ENCODE data around the gene TMEM52B. TPM values are rescaled to one million over a fixed set of nuclear protein-coding genes. Genes with fewer than 3 reads are reported as not detected.
"Not testable (repeated sequence)": the region's sequence is repeated elsewhere in the genome, so short reads cannot be mapped to it uniquely, and the experiment has no call there.

The TMEM52B gene
- total RNA-seq, 1 donor from 2014 or later, result 1.1 TPM

GRCh38 chr12:10213168-10214135 lies 34.6 kb downstream of the TMEM52B start:
- H3K27me3 Mint-ChIP-seq (ENCODE audit: low read depth), result no peaks in the 10 kb centered on the region
- peak overlapping the region; percentile 98 for H3K4me3 Mint-ChIP-seq
- H3K27ac Mint-ChIP-seq, result peak overlapping the region; percentile 100
- peak; percentile 34 to 58 for DNase-seq (ENCODE audit: low spot score in 2 of 2, unreplicated experiment in 2 of 2)
- TF ChIP-seq, protein P1, sequence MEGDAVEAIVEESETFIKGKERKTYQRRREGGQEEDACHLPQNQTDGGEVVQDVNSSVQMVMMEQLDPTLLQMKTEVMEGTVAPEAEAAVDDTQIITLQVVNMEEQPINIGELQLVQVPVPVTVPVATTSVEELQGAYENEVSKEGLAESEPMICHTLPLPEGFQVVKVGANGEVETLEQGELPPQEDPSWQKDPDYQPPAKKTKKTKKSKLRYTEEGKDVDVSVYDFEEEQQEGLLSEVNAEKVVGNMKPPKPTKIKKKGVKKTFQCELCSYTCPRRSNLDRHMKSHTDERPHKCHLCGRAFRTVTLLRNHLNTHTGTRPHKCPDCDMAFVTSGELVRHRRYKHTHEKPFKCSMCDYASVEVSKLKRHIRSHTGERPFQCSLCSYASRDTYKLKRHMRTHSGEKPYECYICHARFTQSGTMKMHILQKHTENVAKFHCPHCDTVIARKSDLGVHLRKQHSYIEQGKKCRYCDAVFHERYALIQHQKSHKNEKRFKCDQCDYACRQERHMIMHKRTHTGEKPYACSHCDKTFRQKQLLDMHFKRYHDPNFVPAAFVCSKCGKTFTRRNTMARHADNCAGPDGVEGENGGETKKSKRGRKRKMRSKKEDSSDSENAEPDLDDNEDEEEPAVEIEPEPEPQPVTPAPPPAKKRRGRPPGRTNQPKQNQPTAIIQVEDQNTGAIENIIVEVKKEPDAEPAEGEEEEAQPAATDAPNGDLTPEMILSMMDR (IDR thresholded peaks at IDR 0.05; ENCODE audit: unreplicated experiment), result no peak
- no peaks in the 10 kb centered on the region for H3K36me3 Mint-ChIP-seq
- H3K4me1 Mint-ChIP-seq, result peaks cover 22% of the 10 kb centered on the region
- H3K9me3 Mint-ChIP-seq, result no peaks in the 10 kb centered on the region

- no peaks in the 10 kb centered on the region for H3K9me3 Mint-ChIP-seq
- H3K4me1 Mint-ChIP-seq, result peaks cover 22% of the 10 kb centered on the region
- H3K27me3 Mint-ChIP-seq (ENCODE audit: low read depth), result no peaks in the 10 kb centered on the region
- TF ChIP-seq, protein P1 (IDR thresholded peaks at IDR 0.05; ENCODE audit: unreplicated experiment), result no peak
- peak overlapping the region; percentile 98 for H3K4me3 Mint-ChIP-seq
- no peaks in the 10 kb centered on the region for H3K36me3 Mint-ChIP-seq
- no peak for DNase-seq (ENCODE audit: low spot score in 2 of 2, unreplicated experiment in 2 of 2)
- H3K27ac Mint-ChIP-seq, result peak overlapping the region; percentile 100
Measured at GRCh38 chr12:10214136-10214894, 35.5 kb downstream of the TMEM52B start.

DNA sequence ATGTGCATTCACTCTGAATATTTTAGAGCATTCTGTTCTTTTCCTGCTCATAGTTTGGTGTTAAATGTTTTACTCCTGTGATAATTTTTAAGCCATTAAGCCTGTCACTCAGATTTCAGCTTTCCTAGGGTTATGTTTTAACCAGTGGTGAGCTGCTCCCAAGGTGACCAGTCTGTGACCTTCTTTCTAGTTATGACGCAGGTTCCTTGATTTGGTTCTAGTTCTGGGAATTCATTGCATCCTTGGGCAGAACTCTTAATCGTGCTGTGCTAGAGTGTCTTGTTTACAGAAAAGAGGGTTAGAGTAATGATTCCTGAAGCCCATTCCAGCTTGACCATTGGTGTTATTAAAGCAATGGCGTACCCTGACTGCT lies 36.0 kb downstream of the TMEM52B start:
- peaks cover 2% of the 10 kb centered on the region for H3K36me3 Mint-ChIP-seq
- no peaks in the 10 kb centered on the region for H3K9me3 Mint-ChIP-seq
- peak overlapping the region; percentile 98 for H3K4me3 Mint-ChIP-seq
- TF ChIP-seq, protein P1 (IDR thresholded peaks at IDR 0.05; ENCODE audit: unreplicated experiment), result no peak
- H3K4me1 Mint-ChIP-seq, result peaks cover 22% of the 10 kb centered on the region
- no peak for DNase-seq (ENCODE audit: low spot score in 2 of 2, unreplicated experiment in 2 of 2)
- peak overlapping the region; percentile 100 for H3K27ac Mint-ChIP-seq
- no peaks in the 10 kb centered on the region for H3K27me3 Mint-ChIP-seq (ENCODE audit: low read depth)

DNA sequence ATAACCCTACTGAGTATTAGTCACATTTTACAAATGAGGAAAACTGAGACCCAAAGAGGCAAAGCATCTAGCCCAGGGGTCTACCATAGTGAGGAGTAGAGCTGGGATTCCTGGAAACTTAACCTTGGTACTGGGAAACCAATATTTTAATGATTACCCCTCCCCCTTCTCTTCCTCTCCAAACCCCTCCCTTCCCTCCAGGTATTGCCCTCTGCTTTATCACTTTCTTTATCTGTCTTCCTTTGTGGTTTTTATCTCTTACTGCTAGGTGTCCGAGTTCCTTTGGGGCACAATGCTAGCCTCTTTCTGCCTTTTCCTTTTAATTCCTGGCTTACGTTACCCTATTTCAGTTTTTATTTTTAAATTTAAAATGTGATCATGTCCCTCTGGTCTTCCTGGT lies 36.6 kb downstream of the TMEM52B start:
- H3K4me1 Mint-ChIP-seq, result peaks cover 22% of the 10 kb centered on the region
- peak overlapping the region; percentile 98 for H3K4me3 Mint-ChIP-seq
- TF ChIP-seq, protein P1 (IDR thresholded peaks at IDR 0.05; ENCODE audit: unreplicated experiment), result no peak
- H3K27me3 Mint-ChIP-seq (ENCODE audit: low read depth), result no peaks in the 10 kb centered on the region
- no peak for DNase-seq (ENCODE audit: low spot score in 2 of 2, unreplicated experiment in 2 of 2)
- H3K27ac Mint-ChIP-seq, result peak overlapping the region; percentile 100
- peaks cover 7% of the 10 kb centered on the region for H3K36me3 Mint-ChIP-seq
- H3K9me3 Mint-ChIP-seq, result no peaks in the 10 kb centered on the region

GRCh38 chr12:10215946-10216345 lies 37.1 kb downstream of the TMEM52B start:
- not testable (repeated sequence) for DNase-seq (ENCODE audit: low spot score in 2 of 2, unreplicated experiment in 2 of 2); H3K27me3 Mint-ChIP-seq (ENCODE audit: low read depth); H3K4me3 Mint-ChIP-seq; H3K9me3 Mint-ChIP-seq
- Mint-ChIP-seq H3K4me1 (peaks cover 22% of the 10 kb centered on the region), H3K27ac (peak overlapping the region; percentile 100), H3K36me3 (peaks cover 12% of the 10 kb centered on the region)

DNA sequence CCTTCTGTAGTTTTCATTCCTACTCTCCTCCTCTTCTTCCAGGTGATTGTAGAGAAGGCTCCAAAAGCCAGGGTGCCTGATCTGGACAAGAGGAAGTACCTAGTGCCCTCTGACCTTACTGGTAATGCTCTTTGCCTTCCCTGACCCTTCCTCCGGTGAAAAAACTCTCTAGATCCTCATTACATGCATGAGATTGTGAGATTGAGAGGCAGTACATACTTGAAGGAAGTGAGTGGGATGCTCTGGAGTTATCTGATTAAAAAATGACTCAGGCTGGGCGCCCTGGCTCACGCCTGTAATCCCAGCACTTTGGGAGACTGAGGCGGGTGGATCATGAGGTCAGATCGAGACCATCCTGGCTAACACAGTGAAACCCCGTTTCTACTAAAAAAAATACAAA lies 39.2 kb downstream of the TMEM52B start:
- H3K27me3 Mint-ChIP-seq (ENCODE audit: low read depth), result no peaks in the 10 kb centered on the region
- H3K4me3 Mint-ChIP-seq, result no peak overlapping the region
- TF ChIP-seq, protein P1 (IDR thresholded peaks at IDR 0.05; ENCODE audit: unreplicated experiment), result no peak
- no peak for DNase-seq (ENCODE audit: low spot score in 2 of 2, unreplicated experiment in 2 of 2)
- no peaks in the 10 kb centered on the region for H3K9me3 Mint-ChIP-seq
- peaks cover 14% of the 10 kb centered on the region for H3K4me1 Mint-ChIP-seq
- peaks cover 31% of the 10 kb centered on the region for H3K36me3 Mint-ChIP-seq
- peak overlapping the region; percentile 33 for H3K27ac Mint-ChIP-seq
